ENCODE data around the gene RANBP10. TPM values are rescaled to one million over a fixed set of nuclear protein-coding genes. Genes with fewer than 3 reads are reported as not detected.

The RANBP10 gene
- total and polyA plus RNA-seq, 9 of the 15 experiments (the other 6 are each of a cell fraction or from before 2014, with no cell fraction given): 0.61 to 19.3 (median 5.9) TPM

GRCh38 chr16:67796099-67796718, 10.2 kb downstream of the RANBP10 start:
- no peaks in the 10 kb centered on the region for H3K9me1 ChIP-seq (ENCODE audit: control insufficient read depth, insufficient read depth, low read length)
- ChIA-PET POLR2A (interaction anchor here (0.7 to 2.2 kb wide), 6 partner anchors 9 to 37 kb away, joined by 3 to 10 read pairs (median 6); partner anchors contain the start of genes RANBP10 and TSNAXIP1), CTCF (ENCODE audit: low intra/inter-chr PET ratio) (no interaction called here)
- no peak for FAIRE-seq
- 87% methylated on average over 5 of the region's 5 CpGs for WGBS (ENCODE audit: insufficient coverage, low coverage, missing lambda C conversion rate)
- peaks cover 34% of the 10 kb centered on the region for H3K79me2 ChIP-seq (ENCODE audit: control insufficient read depth, insufficient read depth, low read length)
- H3K9ac ChIP-seq (ENCODE audit: insufficient read depth in 1 of 2, low read depth in 2 of 2, low read length in 2 of 2): no peak overlapping the region
- peak overlapping the region; percentile 21; the same call in 1 of the 2 replicates for H3K4me2 ChIP-seq (ENCODE audit: insufficient read depth, low read length)
- no TSS peak for BruUV-seq (replicated peaks)
- no peak overlapping the region for H3K27ac ChIP-seq (ENCODE audit: extremely low read depth, low read depth, low read length)
- no peaks in the 10 kb centered on the region for H3K27me3 ChIP-seq (ENCODE audit: control insufficient read depth in 2 of 2, insufficient read depth in 2 of 2, low read length in 2 of 2)
- peak; percentile 52 for ATAC-seq
- in situ Hi-C loops (cut with MboI): no loop called here
- no peak overlapping the region for H3K4me3 ChIP-seq
- intact Hi-C loops (cut with micrococcal nuclease): no loop called here
- H2AFZ ChIP-seq (ENCODE audit: low read depth, low read length): no peak overlapping the region
- H3K9me3 ChIP-seq (replicated peaks; ENCODE audit: control insufficient read depth, insufficient read depth, low read depth, low read length): no peaks in the 10 kb centered on the region
- peak in 1 of 4 experiments; percentile 19 for DNase-seq (ENCODE audit: extremely low read depth in 1 of 4, low spot score in 3 of 4)
- H3K4me1 ChIP-seq (replicated peaks in 1 of 2; ENCODE audit: control insufficient read depth in 2 of 2, insufficient read depth in 2 of 2, low read length in 2 of 2): peaks cover 9 to 15% of the 10 kb centered on the region in 2 experiments
- peaks cover 25% of the 10 kb centered on the region; the same call in 1 of the 3 replicates for H3K36me3 ChIP-seq (ENCODE audit: control insufficient read depth, insufficient read depth, low read length)
- H4K20me1 ChIP-seq (replicated peaks; ENCODE audit: control insufficient read depth, insufficient read depth, low read length): 0 out of 2 replicates have a peak, but pooled peaks cover 6% of the 10 kb centered on the region
- TF ChIP-seq NFYB (IDR thresholded peaks at IDR 0.05; ENCODE audit: extremely low read depth, insufficient read length): no peak
- no peak for TF ChIP-seq ZNF75A (CRISPR knock-in tag; IDR thresholded peaks at IDR 0.05)
- no peak for TF ChIP-seq ZNF140 (CRISPR knock-in tag; IDR thresholded peaks at IDR 0.05)
- peak; percentile 68 for TF ChIP-seq PKNOX1 (IDR thresholded peaks at IDR 0.05)
- TF ChIP-seq CREBBP (IDR thresholded peaks at IDR 0.05; ENCODE audit: low read depth, low read length): no peak
- no peak for TF ChIP-seq SMC3 (conservative IDR thresholded peaks at IDR 0.05; ENCODE audit: insufficient read depth, low read depth, low read length)
- TF ChIP-seq PBX2 (CRISPR knock-in tag; IDR thresholded peaks at IDR 0.05; ENCODE audit: low read depth): no peak
- TF ChIP-seq PBX2 (tag; conservative IDR thresholded peaks at IDR 0.05; ENCODE audit: low read depth): peak; percentile 71
- peak; percentile 93 for TF ChIP-seq PRDM10 (IDR thresholded peaks at IDR 0.05; ENCODE audit: partially characterized antibody)
- TF ChIP-seq KAT2B (IDR thresholded peaks at IDR 0.05; ENCODE audit: low read depth, low read length): no peak
- peak; percentile 73 for TF ChIP-seq MEIS2 (IDR thresholded peaks at IDR 0.05; ENCODE audit: partially characterized antibody)
- 0 out of 2 replicates have a peak, but pooled peaks have one; percentile 18 for TF ChIP-seq CEBPG (CRISPR knock-in tag; IDR thresholded peaks at IDR 0.05)
- TF ChIP-seq CEBPG (tag; conservative IDR thresholded peaks at IDR 0.05 in 1 of 2, IDR thresholded peaks at IDR 0.05 in 1 of 2): peak in 1 of 2 experiments; percentile 38; a peak in 1 of 4 replicates
- TF ChIP-seq ATF7 (IDR thresholded peaks at IDR 0.05): peak; percentile 40; the same call in 1 of the 2 replicates
